Parathyroid adenoma (tissue), 2 donors: ENCODE results near the gene FPR1.

ENCODE experiments used
- H2AFZ ChIP-seq: fragments of 300-600 bp; sonication (generic); one replicate; pipeline ENCODE4 v1.7.0; 2017; ENCODE audit warnings: antibody characterized with exemption, mild to moderate bottlenecking
- H3K27ac ChIP-seq: fragments of 300-600 bp; sonication (generic); one replicate; pipeline ENCODE4 v1.7.0; 2017
- H3K27me3 ChIP-seq: fragments of 300-600 bp; sonication (generic); one replicate; pipeline ENCODE4 v1.7.0; 2017; ENCODE audit warnings: low read length; ENCODE audit not compliant: control insufficient read depth, insufficient read depth
- H3K36me3 ChIP-seq: fragments of 300-600 bp; sonication (generic); one replicate; pipeline ENCODE4 v1.7.0; 2017; ENCODE audit warnings: low read length; ENCODE audit not compliant: control insufficient read depth, insufficient read depth
- H3K4me1 ChIP-seq: fragments of 300-600 bp; sonication (generic); one replicate; pipeline ENCODE4 v1.7.0; 2017; ENCODE audit warnings: control low read depth
- H3K4me2 ChIP-seq: fragments of 300-600 bp; sonication (generic); one replicate; pipeline ENCODE4 v1.7.0; 2017; ENCODE audit warnings: low read length
- H3K4me3 ChIP-seq: fragments of 300-600 bp; sonication (generic); one replicate; pipeline ENCODE4 v1.7.0; 2017; ENCODE audit warnings: low read depth, low read length
- H3K79me2 ChIP-seq: fragments of 300-600 bp; sonication (generic); one replicate; pipeline ENCODE4 v1.7.0; 2017; ENCODE audit warnings: control low read depth
- H3K9ac ChIP-seq: fragments of 300-600 bp; sonication (generic); one replicate; pipeline ENCODE4 v1.7.0; 2017; ENCODE audit warnings: mild to moderate bottlenecking
- H3K9me3 ChIP-seq: fragments of 300-600 bp; sonication (generic); one replicate; pipeline ENCODE4 v1.7.0; 2017; ENCODE audit warnings: low read length; ENCODE audit not compliant: control insufficient read depth
- TF ChIP-seq, protein P1 (sequence below): fragments of 300-600 bp; sonication (generic); IDR thresholded peaks from one replicate; pipeline ENCODE4 v1.7.0; 2017; ENCODE audit warnings: antibody characterized with exemption, mild to moderate bottlenecking
- donor health status: primary hyperparathyroidism.

The FPR1 gene

DNA sequence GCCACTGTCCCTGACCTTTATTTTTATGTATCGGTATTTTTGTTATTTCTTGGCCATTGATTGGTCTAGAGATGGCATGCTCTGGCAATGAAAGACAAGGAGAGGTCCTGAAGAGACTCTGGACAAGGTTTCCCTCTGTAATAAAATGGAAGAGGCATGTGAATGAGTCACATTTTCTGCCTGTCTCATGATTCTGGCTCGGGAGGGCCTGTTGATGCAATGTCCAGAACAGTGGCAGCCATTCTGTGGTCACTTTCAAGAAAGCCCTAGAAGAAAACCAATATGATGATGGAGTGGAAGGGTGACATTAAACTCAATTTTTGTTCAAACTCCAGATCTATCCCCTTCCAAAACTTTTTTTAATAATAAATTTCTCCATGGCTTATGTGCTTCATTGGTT is 41.3 kb upstream of the FPR1 start:
- TF ChIP-seq, protein P1, sequence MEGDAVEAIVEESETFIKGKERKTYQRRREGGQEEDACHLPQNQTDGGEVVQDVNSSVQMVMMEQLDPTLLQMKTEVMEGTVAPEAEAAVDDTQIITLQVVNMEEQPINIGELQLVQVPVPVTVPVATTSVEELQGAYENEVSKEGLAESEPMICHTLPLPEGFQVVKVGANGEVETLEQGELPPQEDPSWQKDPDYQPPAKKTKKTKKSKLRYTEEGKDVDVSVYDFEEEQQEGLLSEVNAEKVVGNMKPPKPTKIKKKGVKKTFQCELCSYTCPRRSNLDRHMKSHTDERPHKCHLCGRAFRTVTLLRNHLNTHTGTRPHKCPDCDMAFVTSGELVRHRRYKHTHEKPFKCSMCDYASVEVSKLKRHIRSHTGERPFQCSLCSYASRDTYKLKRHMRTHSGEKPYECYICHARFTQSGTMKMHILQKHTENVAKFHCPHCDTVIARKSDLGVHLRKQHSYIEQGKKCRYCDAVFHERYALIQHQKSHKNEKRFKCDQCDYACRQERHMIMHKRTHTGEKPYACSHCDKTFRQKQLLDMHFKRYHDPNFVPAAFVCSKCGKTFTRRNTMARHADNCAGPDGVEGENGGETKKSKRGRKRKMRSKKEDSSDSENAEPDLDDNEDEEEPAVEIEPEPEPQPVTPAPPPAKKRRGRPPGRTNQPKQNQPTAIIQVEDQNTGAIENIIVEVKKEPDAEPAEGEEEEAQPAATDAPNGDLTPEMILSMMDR, result no peak
- no peaks in the 10 kb centered on the region for H3K79me2 ChIP-seq
- H3K4me2 ChIP-seq, result no peak overlapping the region
- no peaks in the 10 kb centered on the region for H3K9me3 ChIP-seq
- H3K27ac ChIP-seq, result no peak overlapping the region
- H3K4me1 ChIP-seq, result peaks cover 19% of the 10 kb centered on the region
- H3K9ac ChIP-seq, result no peak overlapping the region
- H2AFZ ChIP-seq, result no peak overlapping the region
- no peaks in the 10 kb centered on the region for H3K36me3 ChIP-seq
- no peaks in the 10 kb centered on the region for H3K27me3 ChIP-seq
- H3K4me3 ChIP-seq, result no peak overlapping the region

DNA sequence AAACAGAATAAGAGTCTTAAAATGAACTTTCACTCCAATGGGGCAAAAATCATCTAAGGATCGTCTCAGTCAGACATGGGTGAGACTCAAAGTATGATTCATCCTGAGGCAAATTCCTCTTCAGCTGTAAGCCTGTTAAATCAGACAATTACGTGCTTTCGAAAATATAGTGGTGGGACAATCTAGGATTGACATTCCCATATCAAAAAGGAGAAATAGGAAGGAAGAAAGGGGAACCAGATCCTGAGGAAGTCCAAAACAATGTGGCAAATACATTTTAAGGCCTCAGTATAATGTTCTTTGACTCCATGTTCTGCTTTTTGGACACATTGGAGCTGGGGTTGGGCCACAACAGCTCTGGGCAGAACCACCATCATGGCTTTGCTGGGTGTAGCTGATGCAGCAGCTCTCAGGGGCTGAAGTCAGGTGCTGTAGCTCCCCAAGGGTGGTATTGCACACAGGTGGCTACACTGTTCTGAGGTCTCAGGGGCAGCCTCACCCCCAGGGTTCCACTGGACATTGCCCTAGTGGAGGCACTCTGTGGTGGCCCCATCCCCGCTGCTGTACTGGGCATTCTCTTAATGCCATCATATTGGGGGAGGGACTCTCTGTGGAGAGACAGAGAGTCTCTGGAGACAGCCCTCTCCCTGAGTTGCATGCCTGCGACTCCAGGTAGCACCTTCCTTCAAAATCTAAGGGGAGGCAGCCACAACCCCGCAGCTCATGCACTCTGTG is 37.5 kb upstream of the FPR1 start:
- Histone ChIP-seq H3K4me3 (no peak overlapping the region), H2AFZ (no peak overlapping the region), H3K4me2 (no peak overlapping the region), H3K27me3 (no peaks in the 10 kb centered on the region), H3K27ac (no peak overlapping the region), H3K4me1 (peaks cover 19% of the 10 kb centered on the region), H3K9ac (no peak overlapping the region), H3K79me2 (no peaks in the 10 kb centered on the region), H3K36me3 (no peaks in the 10 kb centered on the region), H3K9me3 (no peaks in the 10 kb centered on the region)
- TF ChIP-seq, protein P1, result no peak

DNA sequence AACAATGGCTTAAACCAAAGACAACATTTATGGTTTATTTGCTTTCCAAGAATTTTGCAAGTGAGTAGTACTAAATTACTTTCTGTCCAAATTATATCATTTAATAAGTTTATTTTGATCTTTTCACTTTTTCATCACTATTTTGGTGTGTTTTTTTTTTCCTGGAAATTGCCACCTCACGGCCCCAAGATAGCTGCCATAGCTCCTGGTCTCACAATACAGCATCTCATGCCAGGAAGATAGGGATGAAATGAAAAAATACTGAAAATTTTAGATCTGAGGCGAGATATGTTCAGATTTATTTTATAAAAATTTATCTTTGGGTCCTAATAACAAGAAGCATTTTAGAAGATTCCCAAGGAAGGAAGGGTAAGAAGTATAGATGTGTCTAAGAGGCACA is 36.4 kb upstream of the FPR1 start:
- Histone ChIP-seq H3K4me1 (peaks cover 16% of the 10 kb centered on the region), H3K9ac (no peak overlapping the region), H3K27ac (no peak overlapping the region), H3K79me2 (no peaks in the 10 kb centered on the region), H3K4me2 (no peak overlapping the region), H2AFZ (no peak overlapping the region), H3K9me3 (no peaks in the 10 kb centered on the region), H3K36me3 (no peaks in the 10 kb centered on the region), H3K4me3 (no peak overlapping the region), H3K27me3 (no peaks in the 10 kb centered on the region)
- TF ChIP-seq, protein P1, result no peak

DNA sequence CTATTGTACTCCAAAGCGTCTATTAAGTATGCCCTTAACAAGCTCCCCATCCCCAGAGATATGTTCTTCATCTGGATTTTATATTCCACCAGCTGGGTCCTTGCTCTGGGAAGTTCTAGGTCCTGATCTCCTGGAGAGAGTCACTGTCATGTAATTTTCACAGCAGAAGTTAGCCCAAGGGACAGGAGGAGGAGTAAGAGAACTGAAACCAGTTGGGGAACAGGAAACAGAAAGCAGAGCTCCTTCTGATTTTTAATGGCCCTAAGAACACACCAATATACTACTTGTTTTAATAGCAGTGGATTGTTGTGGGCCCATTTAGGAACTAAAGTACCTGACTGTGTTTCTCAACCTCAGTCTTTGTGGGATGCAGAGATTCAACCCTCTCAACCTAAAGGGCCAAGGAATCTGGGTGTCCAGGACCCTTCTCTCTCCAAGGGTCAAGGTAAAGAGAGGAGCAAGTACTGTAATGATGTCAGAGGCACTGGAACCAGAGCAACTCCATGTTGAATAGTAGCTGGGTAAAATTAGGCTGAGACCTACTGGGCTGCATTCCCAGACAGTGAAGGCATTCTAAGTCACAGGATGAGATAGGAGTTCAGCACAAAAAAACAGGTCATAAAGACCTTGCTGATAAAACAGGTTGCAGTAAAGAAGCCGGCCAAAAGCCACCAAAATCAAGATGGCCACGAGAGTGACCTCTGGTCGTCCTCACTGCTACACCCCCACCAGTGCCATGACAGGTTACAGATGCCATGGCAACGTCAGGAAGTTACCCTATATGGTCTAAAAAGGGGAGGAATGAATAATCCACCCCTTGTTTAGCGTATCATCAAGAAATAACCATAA is 35.2 kb upstream of the FPR1 start:
- Histone ChIP-seq H3K4me3 (no peak overlapping the region), H3K9me3 (no peaks in the 10 kb centered on the region), H3K27ac (peak overlapping the region; percentile 27), H3K4me2 (no peak overlapping the region), H3K27me3 (no peaks in the 10 kb centered on the region), H3K9ac (no peak overlapping the region), H3K4me1 (peaks cover 11% of the 10 kb centered on the region), H3K79me2 (no peaks in the 10 kb centered on the region), H3K36me3 (no peaks in the 10 kb centered on the region), H2AFZ (no peak overlapping the region)
- TF ChIP-seq, protein P1, result no peak
